GM12878 (cell line): ENCODE data around the gene MACROD2. TPM values are rescaled to one million over a fixed set of nuclear protein-coding genes. Genes with fewer than 3 reads are reported as not detected.

Source experiments
- ATAC-seq: fragments of 200-7000 bp; cut with Tn5 transposase; 3 replicates; pipeline ENCODE4 v1.9.1; 2020; ENCODE audit warnings: mild to moderate bottlenecking, moderate library complexity
- BruUV-seq: library from RNA; stranded (reverse); fragments of 400-500 nt; replicated peaks from 2 replicates; lab custom pipeline; 2021; lab: Mats Ljungman, UMichigan
- CTCF ChIA-PET: fragments of 300-600 bp; sonication (Branson Sonifier 250); formaldehyde crosslinking; extraction: SDS; loops from one replicate; lab custom pipeline; 2021; ENCODE audit warnings: inconsistent platforms; lab: Yijun Ruan, JAX
- POLR2A ChIA-PET: fragments of 350-600 bp; formaldehyde crosslinking; extraction: SDS; loops from one replicate; lab custom pipeline; 2021; ENCODE audit warnings: inconsistent platforms; lab: Charles Lee
- RAD21 ChIA-PET: fragments of 300-600 bp; sonication (Branson Sonifier 250); formaldehyde crosslinking; loops from one replicate; lab custom pipeline; 2023; ENCODE audit warnings: antibody characterized with exemption; ENCODE audit not compliant: unreplicated experiment; lab: Charles Lee
- SMC1A ChIA-PET: fragments of 300-600 bp; sonication (Branson Sonifier 250); formaldehyde crosslinking; loops from one replicate; lab custom pipeline; 2023; ENCODE audit not compliant: unreplicated experiment, uncharacterized antibody; lab: Charles Lee
- DNase-seq: peaks from one replicate; pipeline ENCODE4 v3.0.0-alpha.2; 2011; ENCODE audit warnings: low read depth, low spot score
- FAIRE-seq: peaks from 3 replicates; lab custom pipeline; 2011; peaks lifted over from hg19 to GRCh38; lab: Jason Lieb, UNC
- H2AFZ ChIP-seq: 2 replicates; pipeline ENCODE4 v1.6.0; 2011; ENCODE audit warnings: low read depth, low read length, control low read depth; ENCODE audit not compliant: control insufficient read depth
- H3K27ac ChIP-seq: 2 replicates; pipeline ENCODE4 v1.5.1; 2011; ENCODE audit warnings: control low read depth; ENCODE audit not compliant: control insufficient read depth, insufficient read depth
- H3K27me3 ChIP-seq, 2 experiments: replicated peaks in 1 of 2; 2 replicates each; pipeline versions ENCODE4 v1.6.0 to v1.6.1; 2011; ENCODE audit warnings: low read length in 1 of 2; ENCODE audit not compliant: control insufficient read depth in 2 of 2, insufficient read depth in 2 of 2
- H3K36me3 ChIP-seq, 2 experiments: 2 replicates each; pipeline ENCODE4 v1.5.1; 2011; ENCODE audit warnings: low read length in 1 of 2; ENCODE audit not compliant: control insufficient read depth in 2 of 2, insufficient read depth in 2 of 2
- H3K4me1 ChIP-seq: 2 replicates; pipeline ENCODE4 v1.6.1; 2011; ENCODE audit warnings: mild to moderate bottlenecking, low read length, moderate library complexity, mixed read lengths; ENCODE audit not compliant: control insufficient read depth, insufficient read depth
- H3K4me2 ChIP-seq: 2 replicates; pipeline ENCODE4 v1.6.0; 2011; ENCODE audit warnings: control low read depth; ENCODE audit not compliant: control insufficient read depth, insufficient read depth
- H3K4me3 ChIP-seq: fragments of 200-600 bp; sonication (generic); 2 replicates; pipeline ENCODE4 v1.5.1; 2016
- H3K79me2 ChIP-seq: 2 replicates; pipeline ENCODE4 v1.6.0; 2011; ENCODE audit warnings: low read length; ENCODE audit not compliant: control insufficient read depth, insufficient read depth
- H3K9ac ChIP-seq: 2 replicates; pipeline ENCODE4 v1.8.0; 2011; ENCODE audit warnings: low read length, control low read depth, mixed read lengths; ENCODE audit not compliant: control insufficient read depth, insufficient read depth
- H3K9me3 ChIP-seq: replicated peaks from 3 replicates; pipeline ENCODE4 v1.5.1; 2011; ENCODE audit warnings: mild to moderate bottlenecking, low read length; ENCODE audit not compliant: control insufficient read depth, insufficient read depth
- H4K20me1 ChIP-seq: 2 replicates; pipeline ENCODE4 v1.6.0; 2011; ENCODE audit not compliant: control insufficient read depth, insufficient read depth
- BACH1 ChIP-seq: fragments of 450-650 bp; IDR thresholded peaks from 2 replicates; pipeline ENCODE4 v1.6.1; 2017; ENCODE audit warnings: mild to moderate bottlenecking, borderline replicate concordance
- DPF2 ChIP-seq: fragments of 450-650 bp; IDR thresholded peaks from 2 replicates; pipeline ENCODE4 v1.6.1; 2017; ENCODE audit warnings: mild to moderate bottlenecking
- FOS ChIP-seq: IDR thresholded peaks from 3 replicates; pipeline ENCODE4 v1.6.1; 2011; ENCODE audit warnings: borderline replicate concordance; ENCODE audit not compliant: insufficient read length; ENCODE audit errors: extremely low read depth
- HDGF ChIP-seq: fragments of 450-650 bp; IDR thresholded peaks from 2 replicates; pipeline ENCODE4 v1.6.1; 2016; ENCODE audit warnings: antibody characterized with exemption
- MXI1 ChIP-seq: fragments of 150-350 bp; IDR thresholded peaks from 2 replicates; pipeline ENCODE4 v1.6.1; 2011; ENCODE audit warnings: low read depth, mild to moderate bottlenecking, inconsistent platforms, low read length, improper control_type of control experiment
- MYC ChIP-seq: IDR thresholded peaks from 2 replicates; pipeline ENCODE4 v1.6.1; 2011; ENCODE audit warnings: mild to moderate bottlenecking, low read length, moderate library complexity, inconsistent platforms; ENCODE audit not compliant: insufficient read depth, insufficient replicate concordance, insufficient read length, severe bottlenecking
- NR2C2 ChIP-seq: IDR thresholded peaks from 2 replicates; pipeline ENCODE4 v1.6.1; 2011; ENCODE audit warnings: borderline replicate concordance, low read depth; ENCODE audit not compliant: control insufficient read depth, insufficient read length
- NRF1 ChIP-seq: conservative IDR thresholded peaks from 2 replicates; pipeline ENCODE4 v1.6.1; 2011; ENCODE audit warnings: mild to moderate bottlenecking, low read depth, low read length, improper control_type of control experiment
- PBX3 ChIP-seq: IDR thresholded peaks from 2 replicates; pipeline ENCODE4 v1.6.1; 2011; ENCODE audit warnings: mild to moderate bottlenecking, low read depth, low read length, moderate library complexity; ENCODE audit not compliant: insufficient replicate concordance
- RCOR1 ChIP-seq: conservative IDR thresholded peaks from 2 replicates; pipeline ENCODE4 v1.6.1; 2012; ENCODE audit warnings: low read depth, low read length, improper control_type of control experiment
- ZNF592 ChIP-seq: fragments of 450-650 bp; IDR thresholded peaks from 2 replicates; pipeline ENCODE4 v1.6.1; 2017; ENCODE audit warnings: mild to moderate bottlenecking, moderate library complexity
- in situ Hi-C: fragments of 300-500 bp; cut with MboI; formaldehyde crosslinking; loops from 9 replicates; pipeline ENCODE4 v1.14.3; 2018; ENCODE audit warnings: mixed read lengths
- intact Hi-C: fragments of 100-400 bp; cut with micrococcal nuclease; formaldehyde crosslinking; loops from one replicate; pipeline ENCODE4 v1.14.2; 2022; ENCODE audit not compliant: unreplicated experiment
- polyA plus RNA-seq, 11 experiments: library from polyadenylated mRNA; depleted of rRNA in 4 of 11; unstranded in 6 of 11; stranded (reverse) in 5 of 11; fragments of >200 nt; fragmentation: Nextera tagmentation in 4 of 11; fragmentation: Illumina TruSeq in 1 of 11; extraction: Ambion mirVana in 4 of 11; extraction: Trizol in 1 of 11; gene quantifications; 1 replicate in 1 of 11; 2 replicates in 10 of 11; pipeline versions ENCODE4 v1.2.1 to v1.2.3, GENCODE V29; 2011 to 2016; ENCODE audit warnings: inconsistent platforms in 2 of 11, missing spikeins in 2 of 11, low read depth in 1 of 11
- total RNA-seq, 4 experiments: library from RNA; depleted of rRNA in 3 of 4; stranded (reverse); fragments of >200 nt in 3 of 4; fragmentation: Illumina TruSeq in 1 of 4; extraction: Trizol in 1 of 4; gene quantifications; 2 replicates each; pipeline versions ENCODE4 v1.2.1 to v1.2.3, GENCODE V29; 2013 to 2021

The MACROD2 gene
- total and polyA plus RNA-seq, 10 of the 15 experiments (the other 5 are each of a cell fraction or from before 2014, with no cell fraction given): 1.1 to 21.5 (median 2.2) TPM

GRCh38 chr20:14538433-14538832, 543.1 kb downstream of the MACROD2 start (continued):
- TF ChIP-seq NR2C2 (no peak), BACH1 (no peak), PBX3 (no peak), HDGF (0 out of 2 replicates have a peak, but pooled peaks have one; percentile 20), DPF2 (peak; percentile 52; the same call in 1 of the 2 replicates), RCOR1 (no peak), FOS (no peak)

DNA sequence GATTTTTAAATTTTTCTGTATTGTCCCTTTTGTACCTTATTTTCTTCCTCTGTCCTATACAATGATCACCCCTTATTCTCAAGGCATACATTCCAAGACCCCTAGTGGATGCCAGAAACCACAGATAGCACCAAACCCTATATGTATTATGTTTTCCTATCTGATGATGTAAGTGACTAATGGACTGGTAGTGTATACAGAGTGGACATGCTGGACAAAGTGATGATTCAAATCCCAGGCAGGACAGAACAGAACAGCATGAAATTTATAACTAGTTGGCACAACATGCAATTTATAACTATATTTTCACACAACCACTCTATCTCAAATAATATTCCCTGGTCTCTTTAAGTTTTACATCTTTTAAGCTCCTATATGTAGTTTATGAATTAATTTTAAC, 547.7 kb downstream of the MACROD2 start:
- in situ Hi-C loops (no loop called here), intact Hi-C loops (no loop called here)
- DNase-seq (no peak), ATAC-seq (no peak), FAIRE-seq (no peak)
- Histone ChIP-seq H3K27me3 (no peaks in the 10 kb centered on the region), H3K36me3 (no peaks in the 10 kb centered on the region), H2AFZ (no peak overlapping the region), H4K20me1 (no peaks in the 10 kb centered on the region), H3K9me3 (no peaks in the 10 kb centered on the region), H3K9ac (no peak overlapping the region), H3K79me2 (no peaks in the 10 kb centered on the region), H3K4me1 (peaks cover 4% of the 10 kb centered on the region), H3K4me3 (no peak overlapping the region), H3K4me2 (no peak overlapping the region), H3K27ac (no peak overlapping the region)
- ChIA-PET POLR2A (no interaction called here), SMC1A (no interaction called here), CTCF (no interaction called here), RAD21 (no interaction called here)
- TF ChIP-seq ZNF592: no peak
- TF ChIP-seq MXI1: no peak
- no peak for TF ChIP-seq NRF1
- no peak for TF ChIP-seq MYC
- BruUV-seq: no TSS peak
